HPDE6-E6E7 (cell line): ENCODE results near the gene IL10RB.

ENCODE experiments used
- DNase-seq: peaks from one replicate; pipeline ENCODE4 v3.0.0; 2011; ENCODE audit warnings: missing footprints; ENCODE audit errors: extremely low spot score

IL10RB gene

GRCh38 chr21:33330726-33331125 lies 64.6 kb downstream of the IL10RB start:
- no peak for DNase-seq

- DNase-seq = no peak
Observed at GRCh38 chr21:33332143-33332542, 66.0 kb downstream of the IL10RB start.

- no peak for DNase-seq
Observed at GRCh38 chr21:33334191-33334590, 68.0 kb downstream of the IL10RB start.

GRCh38 chr21:33334824-33335223 lies 68.7 kb downstream of the IL10RB start:
- DNase-seq = no peak

GRCh38 chr21:33339135-33339534 lies 73.0 kb downstream of the IL10RB start:
- DNase-seq = no peak

- DNase-seq = no peak
Observed at GRCh38 chr21:33339918-33340317, 73.8 kb downstream of the IL10RB start.

GRCh38 chr21:33345751-33346238 lies 79.6 kb downstream of the IL10RB start:
- no peak for DNase-seq
